Measurements from ENCODE around the gene CAPS.

- TF ChIP-seq CTCF (conservative IDR thresholded peaks at IDR 0.05) (no peak), EZH2 (IDR thresholded peaks at IDR 0.05; ENCODE audit: low read depth) (no peak)
Measured at GRCh38 chr19:5943045-5943444, 29.0 kb downstream of the CAPS start.
